ENCODE data around the gene FSTL4.
A peak's percentile ranks its signal among the peaks of the same experiment; 100 is the strongest.

FSTL4 gene

DNA sequence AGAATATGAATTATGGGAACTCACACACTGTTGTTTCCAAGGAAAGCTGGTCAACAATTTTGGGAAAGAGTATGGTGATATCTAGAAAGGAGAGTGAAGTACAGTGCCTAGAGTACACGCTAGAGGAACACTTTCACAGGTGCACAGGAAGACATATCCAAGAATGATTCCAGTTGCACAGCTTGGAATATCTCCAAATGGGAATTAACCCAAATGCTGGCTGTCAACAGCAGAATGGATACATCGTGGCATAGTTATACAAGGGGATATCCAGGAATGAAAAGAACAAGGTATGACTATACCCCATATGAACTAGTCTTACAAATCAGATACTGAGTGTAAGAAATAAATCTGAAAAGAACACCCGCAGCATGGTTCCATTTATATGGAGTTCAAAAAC lies 231.3 kb downstream of the FSTL4 start:
- DNase-seq, result no peak

DNA sequence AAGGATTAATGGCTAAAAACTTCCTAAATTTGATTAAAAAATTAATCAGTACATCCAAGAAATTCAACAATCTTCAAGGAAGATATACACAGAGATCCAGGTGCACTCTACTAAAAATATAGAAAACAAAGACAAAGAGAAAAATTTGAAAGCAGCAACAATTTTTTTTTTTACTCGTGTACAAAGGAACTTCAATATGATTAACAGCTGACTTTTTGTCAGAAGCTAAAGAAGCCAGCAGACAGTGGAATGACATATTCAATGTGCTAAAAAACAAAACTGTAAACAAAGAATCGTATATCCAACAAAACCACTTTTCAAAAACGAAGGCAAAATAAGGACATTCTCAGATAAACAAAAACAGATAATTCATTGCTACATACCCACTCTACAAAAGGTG lies 234.6 kb downstream of the FSTL4 start:
- DNase-seq, result peak; percentile 9

GRCh38 chr5:133376986-133377385 lies 235.4 kb downstream of the FSTL4 start:
- no peak for DNase-seq

- no peak for DNase-seq
Observed at GRCh38 chr5:133373121-133373870, 239.0 kb downstream of the FSTL4 start.

- DNase-seq, result no peak
Observed at GRCh38 chr5:133372293-133372937, 239.9 kb downstream of the FSTL4 start.

DNA sequence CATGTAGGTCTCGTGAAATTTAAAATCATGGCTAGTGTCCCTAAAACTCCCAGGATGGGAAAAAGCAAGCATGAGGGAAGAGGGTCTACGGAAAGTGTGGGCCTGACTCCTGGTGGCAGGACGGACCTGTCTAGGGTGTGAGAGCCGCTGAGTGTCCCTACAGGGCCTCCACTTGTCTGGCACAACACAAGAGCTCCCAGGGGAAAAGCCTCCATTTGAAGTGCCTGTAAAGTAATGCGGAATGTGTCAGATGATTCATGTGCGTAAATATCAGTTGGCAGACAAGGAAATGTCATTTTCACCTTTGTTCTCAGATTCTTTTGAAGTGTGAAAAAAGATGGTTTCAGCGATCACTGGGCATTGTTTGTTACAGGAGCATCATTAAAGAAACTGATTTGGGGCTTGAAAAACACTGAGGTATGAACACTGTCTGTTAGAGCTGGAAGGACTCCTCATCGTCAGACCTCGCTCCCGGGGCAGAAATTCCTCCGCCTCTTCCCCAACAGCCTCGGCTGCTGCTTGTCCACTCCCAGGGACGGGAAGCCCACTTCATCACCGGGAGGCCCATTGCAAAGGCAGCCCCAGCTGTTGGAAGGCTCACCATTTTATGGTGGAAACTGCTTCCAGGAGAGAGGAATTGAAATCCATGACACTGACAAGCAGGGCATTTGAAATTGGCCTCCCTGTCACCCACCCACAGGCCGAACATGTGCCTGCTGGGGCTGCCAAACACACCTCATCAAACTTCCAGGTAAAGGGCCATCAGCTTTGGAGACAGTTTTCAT lies 240.8 kb downstream of the FSTL4 start:
- no peak for DNase-seq

GRCh38 chr5:133370904-133371303 lies 241.4 kb downstream of the FSTL4 start:
- no peak for DNase-seq

GRCh38 chr5:133370036-133370831 lies 242.1 kb downstream of the FSTL4 start:
- DNase-seq, result no peak

GRCh38 chr5:133368916-133369783 lies 243.2 kb downstream of the FSTL4 start:
- DNase-seq, result no peak

- DNase-seq, result no peak
Observed at GRCh38 chr5:133367984-133368383, 244.4 kb downstream of the FSTL4 start.

DNA sequence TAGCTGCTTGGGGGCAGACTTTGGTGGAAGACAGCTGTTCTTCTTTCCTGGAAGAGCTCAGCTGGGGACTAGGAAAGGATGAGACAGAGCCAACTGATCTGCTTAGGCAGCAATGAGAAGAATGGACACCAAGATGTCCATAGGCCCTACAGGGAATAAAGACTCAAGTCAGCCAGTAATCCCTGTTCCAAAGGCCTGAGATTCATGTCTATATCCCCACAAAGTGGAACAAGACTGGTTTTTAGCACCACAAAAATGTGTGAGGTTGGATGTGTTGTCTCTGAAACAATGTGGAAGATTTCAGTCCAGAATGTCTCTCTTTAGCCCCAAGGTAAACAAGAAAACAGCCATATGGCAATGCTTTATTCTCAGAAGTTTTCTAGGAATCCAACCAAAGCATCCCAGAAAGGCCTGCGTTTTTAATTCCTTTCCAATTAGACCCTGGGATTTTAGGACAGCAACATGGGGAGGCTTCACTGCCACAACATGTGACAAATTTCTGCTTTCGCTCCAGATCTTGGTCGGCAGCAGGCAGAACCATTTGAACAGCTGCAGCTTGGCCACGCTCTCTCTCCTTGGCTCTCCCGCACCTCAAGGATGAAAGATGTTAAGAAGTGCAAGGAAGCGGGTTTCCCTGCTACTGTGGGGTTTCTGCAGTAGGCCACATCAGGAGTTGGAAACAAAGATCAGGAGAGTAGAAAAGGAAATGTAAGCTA lies 245.1 kb downstream of the FSTL4 start:
- no peak for DNase-seq

- no peak for DNase-seq
Observed at GRCh38 chr5:133366438-133366837, 245.9 kb downstream of the FSTL4 start.

GRCh38 chr5:133365738-133366137 lies 246.6 kb downstream of the FSTL4 start:
- DNase-seq, result no peak

- no peak for DNase-seq
Observed at GRCh38 chr5:133364936-133365707, 247.2 kb downstream of the FSTL4 start.

DNA sequence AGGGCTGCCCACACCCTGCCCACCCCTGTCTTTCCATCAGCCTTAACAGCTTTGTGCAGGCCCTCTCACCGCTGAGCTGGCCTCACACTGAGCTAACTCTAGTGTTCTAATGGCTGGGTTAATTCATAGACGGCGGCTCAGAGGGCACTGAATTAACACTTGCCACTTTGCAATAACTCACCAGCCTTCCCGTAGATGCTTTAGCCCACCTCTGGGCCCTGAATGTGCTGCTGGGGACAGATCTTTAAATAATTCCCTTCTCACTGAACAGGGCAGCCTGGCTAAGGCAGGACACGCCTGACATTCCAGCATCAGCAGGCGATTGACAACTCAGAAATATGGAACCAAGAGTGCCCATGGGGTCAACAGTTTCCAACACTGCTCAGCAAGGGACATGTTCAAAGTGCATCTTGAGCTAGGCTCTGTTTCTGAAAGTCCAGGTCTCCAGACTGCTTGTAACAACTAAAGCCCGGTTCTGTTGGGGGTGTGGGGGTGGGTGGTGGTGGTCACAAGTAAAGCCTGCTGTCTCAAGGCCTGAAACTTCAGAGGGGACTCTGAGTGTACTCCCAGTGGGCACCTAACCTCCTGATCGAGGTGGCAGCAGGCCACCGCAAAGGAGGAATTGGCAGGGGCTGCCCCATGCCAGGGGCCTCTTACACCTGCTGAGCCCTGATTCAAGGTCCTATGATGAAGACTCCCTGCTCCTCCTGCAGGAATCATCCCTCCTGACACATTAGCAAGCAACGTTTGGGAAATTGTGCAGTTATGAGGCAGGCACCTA lies 248.3 kb downstream of the FSTL4 start:
- DNase-seq, result no peak

GRCh38 chr5:133362438-133362837 lies 249.9 kb downstream of the FSTL4 start:
- DNase-seq, result no peak

DNA sequence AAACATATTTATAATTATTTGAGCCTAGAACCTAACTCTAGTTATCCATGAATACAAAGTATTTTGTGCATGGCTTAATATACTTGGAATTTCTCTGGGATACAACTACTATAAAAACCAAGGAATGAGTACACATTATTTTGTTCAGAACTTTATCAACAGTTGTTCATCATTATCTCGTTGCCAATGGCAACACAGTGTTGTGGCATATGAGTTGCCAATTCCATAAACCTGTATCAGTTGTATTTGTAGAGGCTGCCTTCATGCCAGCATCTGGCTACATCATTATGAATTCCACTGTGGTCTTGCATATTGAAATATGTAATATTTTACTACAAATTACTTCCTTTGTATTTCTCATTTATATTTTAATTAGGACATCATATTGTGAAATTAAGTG lies 250.4 kb downstream of the FSTL4 start:
- no peak for DNase-seq

DNA sequence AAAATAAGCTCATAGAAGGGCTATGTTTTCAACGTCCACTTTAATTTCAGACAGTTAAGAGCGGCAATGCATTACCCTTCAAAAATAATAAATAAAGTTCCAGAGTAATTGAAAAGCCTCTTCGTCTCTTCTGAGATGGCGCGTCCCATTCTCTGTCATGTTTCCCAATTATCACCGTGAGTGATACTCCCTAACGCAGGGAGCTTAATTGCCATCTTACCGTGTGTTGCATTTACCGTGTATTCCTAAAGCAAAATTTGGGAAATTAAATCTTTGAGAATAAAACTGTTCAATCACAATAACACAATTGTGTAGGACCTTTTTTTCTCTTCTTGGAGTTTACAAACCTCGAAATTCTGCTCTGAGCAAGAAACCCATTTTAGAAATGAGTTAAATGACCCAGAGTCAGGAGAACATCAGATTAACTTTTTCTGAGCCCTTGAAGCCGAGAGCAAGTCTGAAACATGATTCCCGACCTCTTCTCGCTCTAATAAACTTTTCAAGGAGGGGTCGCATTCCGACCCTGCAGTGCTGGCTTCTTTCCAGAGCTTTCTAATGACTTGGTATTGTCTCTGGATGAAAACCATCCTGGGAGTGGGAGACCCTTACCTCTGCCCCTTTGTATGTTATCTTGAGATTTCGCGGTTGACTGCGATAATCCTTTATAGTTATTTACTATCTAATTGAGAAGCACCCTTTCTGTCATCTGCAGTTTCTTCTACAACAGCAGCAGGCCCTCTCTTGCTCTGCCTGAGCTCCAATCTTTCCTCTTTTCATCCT lies 251.5 kb downstream of the FSTL4 start:
- no peak for DNase-seq

DNA sequence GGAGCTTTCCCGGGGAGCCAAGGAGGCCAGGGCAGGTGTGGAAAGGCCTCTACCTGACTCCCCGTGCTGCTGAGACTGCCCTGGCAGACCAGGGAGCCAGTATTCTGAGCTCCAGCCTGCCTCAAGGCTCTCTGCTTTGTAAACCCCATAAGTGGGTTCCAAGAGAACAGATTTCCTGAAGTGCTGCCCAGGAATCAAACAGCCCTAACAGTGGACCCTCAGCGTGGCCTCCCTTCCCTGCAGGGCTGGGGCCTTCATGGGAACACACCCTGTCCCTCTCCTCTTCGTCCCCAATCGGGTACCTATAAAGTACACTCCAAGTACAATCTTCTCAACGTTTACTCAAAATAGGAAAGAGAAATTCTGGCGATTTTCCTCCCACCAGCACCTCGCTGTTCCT lies 252.5 kb downstream of the FSTL4 start:
- DNase-seq, result no peak

Measured in OCI-M1 (cell line).